Stimulated activated naive B cell treated with anti-CD40 and anti-IgM and Interleukin-4, amounts not matched to agents 10 μg/mL and 1 μg/mL and 100 μg/mL, for 72 hours (primary cell): Measurements from ENCODE around the gene NXPE4.
"Not testable (repeated sequence)": the region's sequence is repeated elsewhere in the genome, so short reads cannot be mapped to it uniquely, and the experiment has no call there.

Experiments
- ATAC-seq, 2 donors: fragments of 150-1000 bp; cut with Tn5 transposase; replicated peaks; 2 replicates each; pipeline ENCODE4 v1.10.0; 2021; ENCODE audit warnings: moderate library complexity in 1 of 2
- DNase-seq: peaks from one replicate; pipeline ENCODE4 v3.0.0; 2021
- H3K27ac Mint-ChIP-seq: one replicate; pipeline ENCODE4 v1.8.0; 2022; ENCODE audit warnings: mild to moderate bottlenecking, mixed read lengths
- H3K27me3 Mint-ChIP-seq, 2 donors: one replicate each; pipeline ENCODE4 v1.8.0; 2022; ENCODE audit warnings: mixed read lengths in 2 of 2
- H3K36me3 Mint-ChIP-seq, 2 donors: one replicate each; pipeline ENCODE4 v1.8.0; 2022; ENCODE audit warnings: mixed read lengths in 2 of 2, mild to moderate bottlenecking in 1 of 2
- H3K4me1 Mint-ChIP-seq, 2 donors: one replicate each; pipeline ENCODE4 v1.8.0; 2022; ENCODE audit warnings: mixed read lengths in 2 of 2, mild to moderate bottlenecking in 1 of 2
- H3K4me3 Mint-ChIP-seq, 2 donors: one replicate each; pipeline ENCODE4 v1.8.0; 2022; ENCODE audit warnings: mild to moderate bottlenecking in 2 of 2, mixed read lengths in 2 of 2, moderate library complexity in 1 of 2
- H3K9me3 Mint-ChIP-seq, 2 donors: one replicate each; pipeline ENCODE4 v1.8.0; 2022; ENCODE audit warnings: mixed read lengths in 2 of 2, mild to moderate bottlenecking in 1 of 2

Gene NXPE4

GRCh38 chr11:114615448-114616361 lies 20.1 kb upstream of the NXPE4 start:
- no peak for ATAC-seq
- no peaks in the 10 kb centered on the region for H3K4me1 Mint-ChIP-seq
- no peak overlapping the region for H3K4me3 Mint-ChIP-seq
- no peak overlapping the region for H3K27ac Mint-ChIP-seq
- DNase-seq: no peak
- no peaks in the 10 kb centered on the region for H3K36me3 Mint-ChIP-seq
- no peaks in the 10 kb centered on the region for H3K27me3 Mint-ChIP-seq
- no peaks in the 10 kb centered on the region for H3K9me3 Mint-ChIP-seq

- ATAC-seq: no peak
- no peaks in the 10 kb centered on the region for H3K27me3 Mint-ChIP-seq
- no peak overlapping the region for H3K27ac Mint-ChIP-seq
- no peak overlapping the region for H3K4me3 Mint-ChIP-seq
- H3K9me3 Mint-ChIP-seq: no peaks in the 10 kb centered on the region
- H3K36me3 Mint-ChIP-seq: no peaks in the 10 kb centered on the region
- no peak for DNase-seq
- no peaks in the 10 kb centered on the region for H3K4me1 Mint-ChIP-seq
Observed at GRCh38 chr11:114614127-114614720, 18.6 kb upstream of the NXPE4 start.

- not testable (repeated sequence) for H3K4me3 Mint-ChIP-seq, H3K9me3 Mint-ChIP-seq, ATAC-seq, H3K27ac Mint-ChIP-seq, DNase-seq, H3K4me1 Mint-ChIP-seq, H3K27me3 Mint-ChIP-seq, H3K36me3 Mint-ChIP-seq
Observed at GRCh38 chr11:114613094-114613493, 17.5 kb upstream of the NXPE4 start.

- H3K9me3 Mint-ChIP-seq: no peaks in the 10 kb centered on the region
- H3K36me3 Mint-ChIP-seq: no peaks in the 10 kb centered on the region
- no peak for DNase-seq
- no peak overlapping the region for H3K27ac Mint-ChIP-seq
- ATAC-seq: no peak
- no peak overlapping the region for H3K4me3 Mint-ChIP-seq
- H3K27me3 Mint-ChIP-seq: no peaks in the 10 kb centered on the region
- H3K4me1 Mint-ChIP-seq: no peaks in the 10 kb centered on the region
Observed at GRCh38 chr11:114612686-114613085, 17.1 kb upstream of the NXPE4 start.

- H3K27ac Mint-ChIP-seq, H3K27me3 Mint-ChIP-seq, H3K36me3 Mint-ChIP-seq, H3K4me3 Mint-ChIP-seq, H3K4me1 Mint-ChIP-seq, DNase-seq, ATAC-seq, H3K9me3 Mint-ChIP-seq: not testable (repeated sequence)
Observed at GRCh38 chr11:114612199-114612598, 16.6 kb upstream of the NXPE4 start.

GRCh38 chr11:114610984-114611944 lies 15.7 kb upstream of the NXPE4 start:
- H3K4me3 Mint-ChIP-seq: no peak overlapping the region
- H3K27ac Mint-ChIP-seq: no peak overlapping the region
- no peaks in the 10 kb centered on the region for H3K9me3 Mint-ChIP-seq
- no peak for DNase-seq
- H3K36me3 Mint-ChIP-seq: no peaks in the 10 kb centered on the region
- ATAC-seq: no peak
- no peaks in the 10 kb centered on the region for H3K27me3 Mint-ChIP-seq
- H3K4me1 Mint-ChIP-seq: no peaks in the 10 kb centered on the region

GRCh38 chr11:114610550-114610949 lies 15.0 kb upstream of the NXPE4 start:
- Mint-ChIP-seq H3K4me1 (no peaks in the 10 kb centered on the region), H3K4me3 (no peak overlapping the region), H3K9me3 (no peaks in the 10 kb centered on the region), H3K27ac (no peak overlapping the region), H3K36me3 (no peaks in the 10 kb centered on the region), H3K27me3 (no peaks in the 10 kb centered on the region)
- DNase-seq: no peak
- no peak for ATAC-seq

GRCh38 chr11:114609429-114609828 lies 13.8 kb upstream of the NXPE4 start:
- no peaks in the 10 kb centered on the region for H3K4me1 Mint-ChIP-seq
- H3K36me3 Mint-ChIP-seq: no peaks in the 10 kb centered on the region
- no peaks in the 10 kb centered on the region for H3K9me3 Mint-ChIP-seq
- no peak overlapping the region for H3K27ac Mint-ChIP-seq
- DNase-seq: no peak
- no peak for ATAC-seq
- no peaks in the 10 kb centered on the region for H3K27me3 Mint-ChIP-seq
- H3K4me3 Mint-ChIP-seq: no peak overlapping the region

GRCh38 chr11:114608605-114609004 lies 13.0 kb upstream of the NXPE4 start:
- ATAC-seq, H3K27ac Mint-ChIP-seq, H3K36me3 Mint-ChIP-seq, H3K9me3 Mint-ChIP-seq, H3K27me3 Mint-ChIP-seq, H3K4me3 Mint-ChIP-seq, H3K4me1 Mint-ChIP-seq, DNase-seq: not testable (repeated sequence)

GRCh38 chr11:114607753-114608459 lies 12.3 kb upstream of the NXPE4 start:
- Mint-ChIP-seq H3K9me3 (no peaks in the 10 kb centered on the region), H3K4me1 (no peaks in the 10 kb centered on the region), H3K27me3 (no peaks in the 10 kb centered on the region), H3K27ac (no peak overlapping the region), H3K36me3 (no peaks in the 10 kb centered on the region), H3K4me3 (no peak overlapping the region)
- ATAC-seq (no peak), DNase-seq (no peak)

- not testable (repeated sequence) for H3K4me1 Mint-ChIP-seq, H3K27ac Mint-ChIP-seq, H3K9me3 Mint-ChIP-seq, ATAC-seq, DNase-seq, H3K36me3 Mint-ChIP-seq, H3K4me3 Mint-ChIP-seq, H3K27me3 Mint-ChIP-seq
Observed at GRCh38 chr11:114606802-114607075, 11.2 kb upstream of the NXPE4 start.

- Mint-ChIP-seq H3K27me3 (no peaks in the 10 kb centered on the region), H3K4me1 (no peaks in the 10 kb centered on the region), H3K4me3 (no peak overlapping the region), H3K9me3 (no peaks in the 10 kb centered on the region), H3K27ac (no peak overlapping the region), H3K36me3 (no peaks in the 10 kb centered on the region)
- DNase-seq (no peak), ATAC-seq (no peak)
Observed at GRCh38 chr11:114606003-114606801, 10.6 kb upstream of the NXPE4 start.

- no peak for ATAC-seq
- H3K4me3 Mint-ChIP-seq: no peak overlapping the region
Observed at GRCh38 chr11:114605370-114605769, 9.8 kb upstream of the NXPE4 start.

More at GRCh38 chr11:114605370-114605769, 9.8 kb upstream of the NXPE4 start:
- Mint-ChIP-seq H3K4me1 (no peaks in the 10 kb centered on the region), H3K9me3 (no peaks in the 10 kb centered on the region), H3K27me3 (no peaks in the 10 kb centered on the region), H3K27ac (no peak overlapping the region), H3K36me3 (no peaks in the 10 kb centered on the region)
- no peak for DNase-seq
